Skeletal muscle cell (primary cell): ENCODE measurements around the gene MTHFD2L.
"Not testable (repeated sequence)": the region's sequence is repeated elsewhere in the genome, so short reads cannot be mapped to it uniquely, and the experiment has no call there.

Source experiments
- DNase-seq: peaks from one replicate; pipeline ENCODE4 v3.0.0-alpha.2; 2010; ENCODE audit warnings: low read depth
- H3K4me3 ChIP-seq: 2 replicates; pipeline ENCODE4 v1.5.1; 2011; ENCODE audit warnings: low read depth, mild to moderate bottlenecking, control low read depth, low read length, moderate library complexity

MTHFD2L gene

DNA sequence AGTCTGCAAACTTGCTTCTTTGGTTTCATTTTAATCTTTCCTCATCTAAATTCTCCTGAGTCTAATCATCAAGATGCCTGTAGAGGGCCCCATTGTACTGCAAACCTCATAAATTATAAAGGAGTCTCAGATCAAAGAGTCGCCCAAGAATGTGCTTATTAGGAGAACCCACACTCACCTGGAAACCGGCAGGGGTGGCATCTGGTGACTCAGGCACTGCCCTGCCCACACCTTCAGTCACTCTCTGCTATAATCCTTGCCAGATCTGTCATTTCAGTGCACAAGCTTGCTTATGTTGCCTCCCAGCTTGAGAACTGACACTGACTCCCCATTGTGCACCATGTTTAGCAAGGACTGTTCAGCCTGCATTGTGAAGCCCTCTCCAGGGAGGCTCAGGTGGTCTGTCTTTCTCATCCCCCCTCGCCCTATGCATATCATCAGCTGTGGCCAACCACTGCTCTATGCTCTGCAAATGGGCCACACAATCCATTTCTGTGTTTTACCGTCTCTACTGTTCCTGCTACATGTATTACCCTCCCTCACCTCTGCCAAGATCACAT is 162.7 kb downstream of the MTHFD2L start:
- peak; percentile 14 for DNase-seq
- H3K4me3 ChIP-seq = no peak overlapping the region

DNA sequence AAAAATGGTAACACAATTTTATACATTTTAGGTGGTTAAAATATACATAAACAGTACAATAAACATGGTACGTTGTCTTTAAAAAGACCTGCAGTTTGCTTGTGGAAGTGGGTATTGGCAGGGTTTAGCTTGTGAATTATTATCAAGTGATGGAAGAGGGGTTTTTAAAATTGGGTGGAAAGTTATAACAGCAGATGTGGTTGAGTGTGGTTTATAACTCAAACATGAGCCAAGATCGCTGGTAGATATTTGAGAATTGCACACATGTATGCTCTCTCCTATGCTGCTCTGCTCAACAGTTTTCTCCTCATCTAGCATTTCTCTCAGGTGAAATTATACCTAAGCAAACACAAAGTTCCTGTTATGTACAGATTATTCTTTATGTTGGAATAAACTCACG is 164.4 kb downstream of the MTHFD2L start:
- no peak for DNase-seq
- H3K4me3 ChIP-seq = no peak overlapping the region

DNA sequence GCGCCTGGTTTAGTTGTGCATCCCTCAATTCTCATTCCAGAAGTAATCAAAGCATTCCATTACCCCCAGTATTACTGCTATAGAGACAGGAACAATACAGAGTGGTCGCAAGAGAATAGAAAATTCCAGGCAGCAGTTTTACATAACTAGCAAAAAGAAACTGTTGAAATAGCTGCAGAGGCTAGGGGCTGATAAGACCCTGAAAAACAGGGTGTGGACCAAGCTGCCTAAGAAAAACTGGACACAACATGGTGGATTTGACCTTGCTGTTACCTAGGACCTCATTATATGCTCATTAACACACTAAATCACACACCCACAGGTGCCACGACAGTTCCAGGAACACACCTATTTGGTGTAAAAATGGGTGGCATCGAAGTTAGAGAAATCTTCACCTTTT is 165.7 kb downstream of the MTHFD2L start:
- H3K4me3 ChIP-seq = no peak overlapping the region
- no peak for DNase-seq

DNA sequence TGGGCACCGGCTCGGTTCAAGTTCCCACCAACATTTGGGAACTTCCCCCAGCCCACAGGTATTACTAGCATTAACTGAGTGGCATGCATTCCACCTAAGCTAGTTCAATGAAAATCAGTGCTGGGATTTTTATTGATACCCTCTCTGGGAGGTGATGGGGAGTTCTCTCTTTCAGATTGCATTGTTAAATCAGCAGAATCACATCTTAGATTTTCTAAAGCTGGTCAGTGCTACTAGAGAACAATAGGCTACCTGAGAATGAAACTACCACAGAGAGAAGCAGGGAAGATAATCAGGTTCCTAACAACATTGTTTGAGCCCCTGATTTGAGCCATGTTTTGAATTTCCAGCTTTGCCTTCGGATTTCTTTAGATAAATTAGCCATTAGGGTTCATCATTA is 166.3 kb downstream of the MTHFD2L start:
- DNase-seq = no peak
- H3K4me3 ChIP-seq = no peak overlapping the region

DNA sequence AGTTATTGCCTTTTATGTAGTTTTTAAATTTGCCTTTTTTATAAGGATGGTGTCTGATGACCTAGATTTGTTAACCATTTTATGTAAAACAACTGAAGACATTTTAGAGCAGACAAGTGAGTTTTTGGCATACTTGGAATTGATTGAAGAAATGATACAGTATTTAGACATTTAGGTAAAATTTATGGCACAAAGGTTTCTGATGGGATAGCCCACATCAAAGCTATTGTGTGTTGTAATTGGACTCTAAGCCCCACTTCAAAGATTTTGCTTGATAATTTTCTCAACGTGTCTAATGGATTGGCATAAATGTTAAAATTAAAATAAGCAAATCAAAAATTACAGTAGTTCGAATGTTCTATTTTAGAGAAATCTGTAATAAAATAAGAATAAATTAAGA is 168.0 kb downstream of the MTHFD2L start:
- no peak for DNase-seq
- no peak overlapping the region for H3K4me3 ChIP-seq

DNA sequence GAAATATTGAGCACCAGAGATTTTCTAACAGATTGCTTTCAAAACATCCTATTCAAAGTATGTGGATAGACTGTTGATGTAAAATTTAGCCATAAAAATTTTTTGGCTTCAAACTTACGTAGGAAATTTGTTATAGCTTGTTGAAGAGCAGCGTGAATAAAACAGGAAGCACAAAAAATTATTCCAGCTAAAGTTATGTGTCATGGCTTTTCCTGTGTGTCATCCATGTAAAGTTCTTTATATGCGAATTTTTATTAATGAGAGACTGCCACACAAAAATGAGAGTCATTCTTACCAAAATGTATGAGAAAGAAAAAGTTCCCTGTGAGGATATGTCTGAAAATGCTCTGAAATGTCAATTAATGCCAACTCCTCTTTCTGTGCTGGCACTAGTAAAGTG is 169.8 kb downstream of the MTHFD2L start:
- no peak for DNase-seq
- H3K4me3 ChIP-seq = no peak overlapping the region

DNA sequence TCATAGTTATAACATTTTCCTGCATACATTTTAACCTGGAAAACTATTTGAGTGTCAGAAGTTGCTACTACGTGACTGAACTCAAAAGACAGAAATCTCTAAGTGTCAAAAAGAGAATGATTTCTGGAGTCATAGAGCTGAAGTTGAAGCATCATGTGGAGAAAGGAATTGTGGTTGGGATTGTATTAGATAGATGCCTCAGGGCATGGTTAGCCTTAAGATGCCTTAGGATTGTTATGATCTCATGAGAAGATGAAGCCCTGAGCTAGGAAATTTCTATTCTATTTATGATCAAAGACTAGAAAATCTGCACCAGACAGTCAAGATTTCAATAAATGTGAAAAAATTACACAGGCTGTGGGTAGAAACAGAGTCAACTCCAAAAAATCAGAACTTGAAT is 170.6 kb downstream of the MTHFD2L start:
- no peak overlapping the region for H3K4me3 ChIP-seq
- no peak for DNase-seq

DNA sequence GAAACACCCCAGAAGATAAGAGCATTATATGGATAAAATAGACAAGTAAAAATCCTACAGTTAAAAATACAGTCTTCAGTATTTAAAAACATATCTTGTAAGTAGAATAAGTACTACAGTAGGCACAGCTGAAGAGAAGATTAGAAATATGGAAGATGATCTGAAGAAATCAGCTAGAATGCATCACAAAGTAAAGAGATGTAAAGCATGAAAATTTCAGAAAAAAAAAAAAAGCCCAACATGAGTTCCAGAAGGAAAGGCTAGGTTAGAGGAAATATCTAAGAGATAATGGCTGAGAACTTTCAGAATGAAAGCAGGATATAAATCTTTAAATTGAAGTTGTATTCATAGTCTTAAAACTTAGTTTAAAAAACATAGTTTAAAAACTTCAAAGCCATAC is 171.4 kb downstream of the MTHFD2L start:
- H3K4me3 ChIP-seq = no peak overlapping the region
- no peak for DNase-seq

DNA sequence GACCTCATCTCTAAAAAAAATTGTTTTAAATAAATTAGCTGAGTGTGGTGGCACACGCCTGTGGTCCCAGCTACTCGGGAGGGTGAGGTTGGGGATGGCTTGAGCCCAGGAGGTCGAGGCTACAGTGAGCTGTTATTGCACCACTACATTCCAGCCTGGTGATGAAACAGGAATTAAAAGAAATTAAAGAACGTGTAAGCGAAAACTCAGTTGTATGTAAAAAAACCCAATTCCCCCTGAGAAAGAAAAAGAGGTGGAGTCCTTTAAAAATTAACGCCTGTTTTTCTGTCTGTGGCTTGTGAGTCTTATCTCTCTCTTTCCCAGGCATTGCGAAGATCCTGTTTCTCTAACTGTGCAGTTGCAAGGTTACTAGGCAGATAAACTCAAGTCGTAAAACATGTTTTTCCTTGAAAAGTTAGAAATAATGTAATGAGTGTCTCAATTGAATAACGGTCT is 172.4 kb downstream of the MTHFD2L start:
- DNase-seq = no peak
- no peak overlapping the region for H3K4me3 ChIP-seq

DNA sequence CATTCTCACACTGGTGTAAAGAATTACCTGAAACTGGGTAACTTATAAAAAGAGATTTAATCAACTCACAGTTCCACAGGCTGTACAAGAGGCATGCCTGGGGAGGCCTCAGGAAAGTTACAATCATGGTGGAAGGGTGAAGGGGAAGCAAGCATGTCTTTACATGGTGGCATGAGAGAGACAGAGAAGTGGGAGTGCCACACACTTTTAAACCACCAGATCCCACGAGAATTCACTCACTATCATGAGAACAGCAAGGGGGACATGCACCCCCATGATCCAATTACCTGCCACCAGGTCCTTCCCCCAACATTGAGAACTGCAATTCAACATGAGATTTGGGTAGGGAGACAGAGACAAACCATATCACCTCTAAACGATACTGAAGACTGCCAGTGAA is 173.3 kb downstream of the MTHFD2L start:
- no peak overlapping the region for H3K4me3 ChIP-seq
- no peak for DNase-seq

DNA sequence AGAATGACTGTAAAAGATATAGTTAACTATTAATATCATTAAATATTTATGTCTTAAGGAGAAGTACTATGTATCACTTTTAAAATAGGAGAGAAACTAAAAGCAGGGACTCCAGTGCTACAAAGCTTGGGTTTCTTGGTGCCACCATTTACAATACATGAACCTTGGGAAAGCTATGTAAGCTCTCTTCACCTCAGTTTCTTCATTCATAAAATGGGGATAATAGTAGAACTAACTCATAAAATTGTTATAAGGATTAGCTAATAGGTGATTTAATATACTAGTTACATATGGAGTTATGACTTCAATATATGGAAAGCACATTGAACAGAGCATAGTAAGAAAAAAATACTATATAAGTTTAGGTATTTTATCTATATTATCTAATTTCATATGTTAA is 174.0 kb downstream of the MTHFD2L start:
- DNase-seq = no peak
- H3K4me3 ChIP-seq = no peak overlapping the region

DNA sequence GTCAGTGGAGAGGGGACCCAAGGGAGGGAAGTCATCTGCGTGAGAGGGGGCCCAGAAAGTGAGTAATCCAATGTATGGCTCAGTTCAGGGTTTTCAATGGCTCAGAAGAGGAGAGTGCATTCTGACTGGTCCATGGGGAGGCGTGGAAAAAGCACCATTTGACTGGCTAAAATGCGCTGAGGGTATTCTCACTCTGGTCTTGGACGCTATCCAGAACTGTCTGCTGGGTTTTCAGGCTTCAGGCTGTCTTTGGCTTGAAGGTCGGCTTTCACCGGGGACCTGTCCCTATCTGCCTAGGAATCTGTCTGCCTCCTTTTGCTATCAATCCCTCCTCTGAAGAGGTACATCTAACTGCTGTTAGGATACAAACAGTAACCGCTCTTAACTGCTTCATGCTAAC is 176.7 kb downstream of the MTHFD2L start:
- no peak overlapping the region for H3K4me3 ChIP-seq
- DNase-seq = no peak

DNA sequence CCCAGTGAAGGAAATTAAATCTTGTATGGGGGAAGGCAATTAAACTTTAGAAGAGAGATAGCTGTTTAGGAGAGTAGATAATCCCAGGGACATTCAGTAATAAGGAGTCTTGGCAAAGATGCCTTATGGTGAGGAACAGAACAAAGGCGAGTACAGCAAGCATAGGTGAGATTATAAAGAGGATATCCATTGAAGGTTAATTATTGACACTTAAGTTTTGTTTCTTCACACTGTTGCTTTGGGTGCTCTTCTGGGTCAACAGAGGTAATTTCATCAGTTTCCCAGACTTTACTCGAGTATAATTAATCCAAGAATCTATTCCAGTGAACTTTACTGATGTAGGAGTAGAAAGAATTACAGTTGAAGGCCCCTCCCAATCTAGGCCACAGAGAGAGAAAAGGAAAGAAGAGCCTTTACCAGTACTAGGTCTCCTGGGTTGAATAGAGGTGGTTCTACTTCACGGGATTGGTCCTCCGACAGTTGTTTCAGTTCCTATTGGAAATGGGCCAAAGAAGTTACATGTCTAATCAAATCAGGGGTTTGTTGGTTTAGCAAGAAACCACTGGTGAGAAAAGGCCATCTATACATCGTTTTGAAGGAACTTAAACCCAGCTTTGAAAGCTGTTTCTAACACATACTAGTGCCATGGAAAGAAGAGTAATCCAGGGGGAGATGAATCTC is 177.6 kb downstream of the MTHFD2L start:
- no peak for DNase-seq
- H3K4me3 ChIP-seq = no peak overlapping the region

DNA sequence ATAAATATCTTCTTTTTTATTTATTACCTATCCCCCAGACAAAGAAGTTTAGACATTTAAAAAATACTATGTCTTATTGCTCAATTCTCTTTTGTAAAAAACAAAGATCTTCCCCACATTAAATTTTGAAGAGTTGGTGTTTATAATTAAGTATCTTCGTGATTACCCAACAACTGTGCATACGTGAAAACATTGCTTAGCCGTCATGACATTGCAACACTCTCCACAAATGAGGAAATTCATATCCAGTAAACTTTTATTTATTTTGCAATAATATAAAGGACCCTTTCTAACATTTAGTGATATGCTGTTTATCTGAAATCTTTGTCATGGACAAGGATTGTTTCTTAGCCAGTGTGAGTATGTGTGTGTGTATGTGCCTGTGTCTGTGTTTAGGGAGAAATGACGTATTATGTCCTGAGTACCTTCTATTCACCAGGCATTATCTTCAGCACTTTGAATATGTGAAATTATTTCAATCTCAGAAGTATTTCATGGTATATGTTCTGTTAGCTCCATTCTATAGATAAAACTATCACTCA is 180.9 kb downstream of the MTHFD2L start:
- no peak for DNase-seq
- no peak overlapping the region for H3K4me3 ChIP-seq

DNA sequence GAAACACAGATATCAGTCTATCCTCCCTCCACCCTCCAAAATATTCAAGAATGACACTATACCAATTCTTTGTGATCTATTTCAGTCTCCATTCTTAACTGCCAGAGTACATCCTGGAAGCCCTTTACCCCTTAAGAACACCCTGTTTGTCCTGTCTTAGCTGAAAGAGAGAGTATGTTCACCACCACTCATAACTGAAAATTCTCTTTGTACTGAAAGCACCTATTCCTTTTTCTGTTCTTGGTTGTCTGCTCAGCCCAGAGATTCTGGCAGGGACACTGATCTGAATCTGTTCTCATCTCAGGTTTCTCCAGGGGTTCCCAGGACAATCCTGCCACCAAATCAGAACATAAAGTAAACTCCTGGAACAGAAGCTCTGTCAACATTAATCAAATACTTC is 181.6 kb downstream of the MTHFD2L start:
- no peak for DNase-seq

DNA sequence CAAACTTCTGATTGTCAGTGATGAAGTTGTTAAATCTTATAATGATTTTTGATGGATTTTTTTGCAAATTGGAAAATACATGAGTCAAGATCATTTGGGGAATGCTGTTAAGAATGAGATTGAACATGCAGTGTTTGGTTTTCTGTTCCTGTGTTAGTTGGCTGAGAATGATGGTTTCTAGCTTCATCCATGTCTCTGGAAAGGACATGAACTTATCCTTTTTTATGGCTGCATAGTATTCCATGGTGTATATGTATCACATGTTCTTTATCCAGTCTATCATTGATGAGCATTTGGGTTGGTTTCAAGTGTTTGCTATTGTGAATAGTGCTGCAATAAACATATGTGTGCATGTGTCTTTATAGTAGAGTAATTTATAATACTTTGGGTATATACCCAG is 182.5 kb downstream of the MTHFD2L start:
- not testable (repeated sequence) for DNase-seq, H3K4me3 ChIP-seq

More for the DNA sequence above, 181.6 kb downstream of the MTHFD2L start:
- H3K4me3 ChIP-seq = no peak overlapping the region

DNA sequence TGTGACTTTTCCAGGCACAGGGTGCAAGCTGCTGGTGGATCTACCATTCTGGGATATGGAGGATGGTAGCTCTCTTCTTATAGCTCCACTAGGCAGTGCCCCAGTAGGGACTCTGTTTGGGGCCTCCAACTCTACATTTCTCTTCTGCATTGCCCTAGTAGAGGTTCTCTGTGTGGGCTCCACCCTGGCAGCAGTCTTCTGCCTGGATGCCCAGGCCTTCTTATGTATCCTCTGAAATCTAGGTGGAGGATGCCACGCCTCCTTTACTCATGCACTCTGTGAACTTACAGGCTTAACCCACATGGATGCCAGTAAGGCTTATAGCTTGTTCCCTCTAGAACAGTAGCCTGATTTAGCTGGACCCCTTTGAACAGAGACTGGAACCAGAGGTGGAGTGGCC is 186.1 kb downstream of the MTHFD2L start:
- no peak overlapping the region for H3K4me3 ChIP-seq
- DNase-seq = no peak
